WERI-Rb-1 (cell line): ENCODE measurements around the gene DGKQ.

Source experiments
- DNase-seq: peaks from one replicate; pipeline ENCODE4 v3.0.0-alpha.2; 2020
- H3K27ac ChIP-seq: fragments of 250-450 bp; sonication (Bioruptor Pico); 2 replicates; pipeline ENCODE4 v1.5.1; 2020; ENCODE audit warnings: mild to moderate bottlenecking, moderate library complexity
- H3K27me3 ChIP-seq: fragments of 250-450 bp; sonication (Bioruptor Pico); 2 replicates; pipeline ENCODE4 v1.5.1; 2021; ENCODE audit warnings: mild to moderate bottlenecking, low read depth, moderate library complexity; ENCODE audit not compliant: insufficient read depth, severe bottlenecking
- H3K36me3 ChIP-seq: fragments of 250-450 bp; sonication (Bioruptor Pico); 2 replicates; pipeline ENCODE4 v1.5.1; 2020; ENCODE audit warnings: mild to moderate bottlenecking, moderate library complexity
- H3K4me3 ChIP-seq: 2 replicates; pipeline ENCODE4 v1.5.1; 2011; ENCODE audit warnings: low read depth, mild to moderate bottlenecking, control low read depth, low read length
- H3K9me3 ChIP-seq: fragments of 250-450 bp; sonication (Bioruptor Pico); 2 replicates; pipeline ENCODE4 v1.5.1; 2021; ENCODE audit warnings: mild to moderate bottlenecking, moderate library complexity; ENCODE audit not compliant: severe bottlenecking
- CTCF ChIP-seq: IDR thresholded peaks from 2 replicates; pipeline ENCODE4 v1.5.1; 2011; ENCODE audit warnings: low read depth, mild to moderate bottlenecking, control low read depth, inconsistent platforms, low read length

The DGKQ gene

GRCh38 chr4:958314-958665, 15.1 kb downstream of the DGKQ start:
- no peak overlapping the region for H3K27ac ChIP-seq
- H3K36me3 ChIP-seq: peaks cover 13% of the 10 kb centered on the region
- no peak overlapping the region for H3K4me3 ChIP-seq
- DNase-seq: no peak
- no peaks in the 10 kb centered on the region for H3K27me3 ChIP-seq
- no peaks in the 10 kb centered on the region for H3K9me3 ChIP-seq
- no peak for TF ChIP-seq CTCF

- no peaks in the 10 kb centered on the region for H3K9me3 ChIP-seq
- TF ChIP-seq CTCF: no peak
- DNase-seq: no peak
- no peak overlapping the region for H3K27ac ChIP-seq
- no peak overlapping the region for H3K4me3 ChIP-seq
- H3K27me3 ChIP-seq: no peaks in the 10 kb centered on the region
- H3K36me3 ChIP-seq: peaks cover 16% of the 10 kb centered on the region
Observed at GRCh38 chr4:957581-958313, 15.6 kb downstream of the DGKQ start.

- no peaks in the 10 kb centered on the region for H3K27me3 ChIP-seq
- H3K9me3 ChIP-seq: no peaks in the 10 kb centered on the region
- no peak overlapping the region for H3K4me3 ChIP-seq
- H3K27ac ChIP-seq: no peak overlapping the region
- H3K36me3 ChIP-seq: peaks cover 16% of the 10 kb centered on the region
- DNase-seq: no peak
- no peak for TF ChIP-seq CTCF
Observed at GRCh38 chr4:957231-957580, 16.2 kb downstream of the DGKQ start.

- Histone ChIP-seq H3K36me3 (peaks cover 14% of the 10 kb centered on the region), H3K27ac (no peak overlapping the region), H3K4me3 (no peak overlapping the region), H3K9me3 (no peaks in the 10 kb centered on the region), H3K27me3 (no peaks in the 10 kb centered on the region)
- TF ChIP-seq CTCF: no peak
- DNase-seq: no peak
Observed at GRCh38 chr4:956531-957230, 16.7 kb downstream of the DGKQ start.

GRCh38 chr4:955931-956381, 17.4 kb downstream of the DGKQ start:
- no peak overlapping the region for H3K27ac ChIP-seq
- TF ChIP-seq CTCF: no peak
- peak; percentile 9 for DNase-seq

More at GRCh38 chr4:955931-956381, 17.4 kb downstream of the DGKQ start:
- H3K4me3 ChIP-seq: no peak overlapping the region
- no peaks in the 10 kb centered on the region for H3K27me3 ChIP-seq
- peaks cover 10% of the 10 kb centered on the region for H3K36me3 ChIP-seq
- no peaks in the 10 kb centered on the region for H3K9me3 ChIP-seq
